ENCODE data around the gene S100A16.
"Not testable (repeated sequence)": the region's sequence is repeated elsewhere in the genome, so short reads cannot be mapped to it uniquely, and the experiment has no call there.

Gene S100A16

DNA sequence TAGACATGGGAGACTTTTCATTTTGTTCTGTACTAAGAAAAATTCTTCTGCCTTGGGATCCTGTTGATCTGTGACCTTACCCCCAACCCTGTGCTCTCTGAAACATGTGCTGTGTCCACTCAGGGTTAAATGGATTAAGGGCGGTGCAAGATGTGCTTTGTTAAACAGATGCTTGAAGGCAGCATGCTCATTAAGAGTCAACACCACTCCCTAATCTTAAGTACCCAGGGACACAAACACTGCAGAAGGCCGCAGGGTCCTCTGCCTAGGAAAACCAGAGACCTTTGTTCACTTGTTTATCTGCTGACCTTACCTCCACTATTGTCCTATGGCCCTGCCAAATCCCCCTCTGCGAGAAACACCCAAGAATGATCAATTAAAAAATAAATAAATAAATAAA lies 29.4 kb downstream of the S100A16 start:
- DNase-seq, result not testable (repeated sequence)

DNA sequence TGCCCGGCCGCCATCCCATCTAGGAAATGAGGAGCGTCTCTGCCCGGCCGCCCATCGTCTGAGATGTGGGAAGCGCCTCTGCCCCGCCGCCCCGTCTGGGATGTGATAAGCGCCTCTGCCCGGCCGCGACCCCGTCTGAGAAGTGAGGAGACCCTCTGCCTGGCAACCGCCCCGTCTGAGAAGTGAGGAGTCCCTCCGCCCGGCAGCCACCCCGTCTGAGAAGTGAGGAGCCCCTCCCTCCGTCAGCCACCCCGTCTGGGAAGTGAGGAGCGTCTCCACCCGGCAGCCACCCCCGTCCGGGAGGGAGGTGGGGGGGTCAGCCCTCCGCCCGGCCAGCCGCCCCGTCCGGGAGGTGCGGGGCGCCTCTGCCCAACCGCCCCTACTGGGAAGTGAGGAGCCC lies 30.1 kb downstream of the S100A16 start:
- not testable (repeated sequence) for DNase-seq

- DNase-seq, result no peak
These were observed 34.0 kb downstream of the S100A16 start for GRCh38 chr1:153578936-153579335.

- DNase-seq, result no peak
These were observed 34.4 kb downstream of the S100A16 start for GRCh38 chr1:153578490-153578889.

DNA sequence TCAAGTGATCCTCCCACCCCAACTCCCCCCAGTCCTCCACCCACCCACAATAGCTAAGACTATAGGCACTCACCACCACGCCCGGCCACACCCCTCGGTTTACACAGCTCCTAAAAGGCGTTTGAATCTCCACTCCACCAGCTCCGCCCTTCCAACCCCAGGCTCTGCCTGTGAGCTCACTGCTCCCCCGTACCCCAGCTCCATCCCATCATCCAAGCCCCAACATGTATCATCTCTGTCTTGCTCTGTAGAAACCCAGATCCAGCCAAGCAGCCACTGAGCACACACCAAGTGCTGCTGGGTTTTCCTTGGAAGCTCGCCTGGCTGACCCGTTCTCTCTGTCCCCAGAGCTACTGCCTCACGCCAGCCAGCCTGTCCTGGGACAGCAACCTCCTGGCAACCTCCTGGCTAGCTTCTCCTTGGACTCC lies 35.3 kb downstream of the S100A16 start:
- DNase-seq, result no peak

GRCh38 chr1:153577138-153577537 lies 35.8 kb downstream of the S100A16 start:
- DNase-seq, result no peak

DNA sequence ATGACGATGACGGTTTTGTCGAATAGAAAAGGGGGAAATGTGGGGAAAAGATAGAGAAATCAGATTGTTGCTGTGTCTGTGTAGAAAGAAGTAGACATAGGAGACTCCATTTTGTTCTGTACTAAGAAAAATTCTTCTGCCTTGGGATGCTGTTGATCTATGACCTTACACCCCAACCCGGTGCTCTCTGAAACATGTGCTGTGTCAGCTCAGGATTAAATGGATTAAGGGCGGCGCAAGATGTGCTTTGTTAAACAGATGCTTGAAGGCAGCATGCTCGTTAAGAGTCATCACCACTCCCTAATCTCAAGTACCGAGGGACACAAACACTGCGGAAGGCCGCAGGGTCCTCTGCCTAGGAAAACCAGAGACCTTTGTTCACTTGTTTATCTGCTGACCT lies 37.4 kb downstream of the S100A16 start:
- not testable (repeated sequence) for DNase-seq

- DNase-seq, result not testable (repeated sequence)
These were observed 37.9 kb downstream of the S100A16 start for GRCh38 chr1:153575081-153575491.

GRCh38 chr1:153573351-153573750 lies 39.6 kb downstream of the S100A16 start:
- DNase-seq, result no peak

- no peak for DNase-seq
These were observed 40.3 kb downstream of the S100A16 start for GRCh38 chr1:153572569-153573015.

GRCh38 chr1:153571706-153572105 lies 41.2 kb downstream of the S100A16 start:
- DNase-seq, result no peak

GRCh38 chr1:153570874-153571273 lies 42.1 kb downstream of the S100A16 start:
- DNase-seq, result no peak

DNA sequence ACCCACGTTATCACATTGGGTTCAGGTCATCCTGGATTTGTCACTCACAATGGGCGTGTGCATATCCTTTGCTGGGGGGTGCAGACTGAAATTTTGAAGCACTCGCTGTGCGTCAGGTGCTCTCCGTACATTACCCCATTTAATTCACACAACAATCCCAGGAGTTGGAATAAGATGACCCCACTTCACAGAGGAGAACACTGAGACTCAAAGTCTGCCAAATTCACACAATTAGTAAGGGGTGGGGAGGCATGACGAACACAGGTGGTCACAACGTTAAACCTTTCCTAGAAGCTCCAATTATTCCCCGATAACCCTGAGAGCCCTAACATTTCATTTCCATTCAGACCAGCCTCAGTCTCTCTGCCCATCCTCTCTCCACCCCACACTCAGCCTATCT lies 43.5 kb downstream of the S100A16 start:
- no peak for DNase-seq

GRCh38 chr1:153568367-153569099 lies 44.4 kb downstream of the S100A16 start:
- peak; percentile 23 for DNase-seq

- no peak for DNase-seq
These were observed 45.1 kb downstream of the S100A16 start for GRCh38 chr1:153567621-153568366.

- DNase-seq, result peak; percentile 37
These were observed 46.2 kb downstream of the S100A16 start for GRCh38 chr1:153566414-153567371.

DNA sequence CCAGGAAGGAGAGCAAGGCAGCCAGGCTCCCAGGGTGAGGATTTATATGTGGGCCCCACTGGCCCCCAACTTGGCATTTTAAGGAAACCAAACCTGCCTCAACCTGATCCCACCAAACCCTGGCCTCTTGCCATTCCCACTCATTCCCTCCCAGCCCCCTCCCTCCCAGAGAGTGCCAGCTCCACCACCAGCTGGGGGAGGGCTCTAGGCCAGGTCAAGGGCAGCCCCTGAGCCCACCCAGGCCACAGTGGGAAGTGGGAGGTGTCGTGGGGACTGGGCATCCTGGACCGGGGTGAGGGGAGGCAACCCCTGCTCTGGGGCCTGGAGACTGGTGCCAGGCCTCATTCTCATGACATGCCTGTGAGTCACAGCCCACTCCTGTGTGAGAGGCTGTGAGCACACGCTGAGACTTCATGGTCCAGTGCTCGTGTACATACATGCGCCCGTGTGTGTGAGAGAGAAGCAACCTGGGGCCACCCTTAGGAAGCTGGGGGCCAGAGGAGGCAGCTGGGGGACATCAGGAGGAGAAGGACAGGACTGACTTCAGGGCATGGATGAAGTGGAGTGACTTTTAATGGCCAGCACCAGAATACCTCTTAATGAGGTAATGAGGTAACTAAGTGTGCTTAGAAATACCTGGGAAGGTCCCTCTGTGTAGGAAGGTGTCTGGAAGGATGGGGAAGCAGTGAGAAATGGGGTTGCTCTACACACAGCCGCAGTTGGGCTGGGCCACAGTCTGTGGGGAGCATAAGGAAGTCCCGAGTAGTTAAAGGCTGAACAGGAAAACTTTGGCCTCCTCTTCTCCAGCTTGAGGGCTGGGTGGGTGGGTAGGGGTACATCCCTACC lies 47.2 kb downstream of the S100A16 start, which contains the start of gene S100A2:
Gene S100A2, minus strand, starts transcription at position 316 of the 846 bp plus-strand sequence. CDS start 1,967 bp downstream, outside the sequence.
- DNase-seq, result no peak

- no peak for DNase-seq
These were observed 48.9 kb downstream of the S100A16 start for GRCh38 chr1:153563991-153564390.

- DNase-seq, result no peak
These were observed 49.4 kb downstream of the S100A16 start for GRCh38 chr1:153563483-153563901.

DNA sequence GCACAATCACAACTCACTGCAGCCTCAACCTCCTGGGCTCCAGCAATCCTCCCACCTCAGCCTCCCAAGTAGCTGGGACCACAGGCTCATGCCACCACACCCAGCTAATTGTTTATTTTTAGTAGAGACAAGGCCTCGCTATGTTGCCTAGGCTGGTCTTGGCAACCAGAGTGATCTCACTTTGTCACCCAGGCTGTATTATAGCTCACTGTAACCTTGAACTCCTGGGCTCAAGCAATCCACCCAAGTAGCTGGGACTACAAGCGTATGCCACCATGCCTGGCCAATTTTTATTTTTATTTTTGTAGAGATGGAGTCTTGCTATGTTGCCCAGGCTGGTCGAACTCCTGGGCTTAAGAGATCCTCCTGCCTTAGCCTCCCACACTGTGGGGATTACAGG lies 50.9 kb downstream of the S100A16 start:
- DNase-seq, result not testable (repeated sequence)

GRCh38 chr1:153561466-153561985 lies 51.4 kb downstream of the S100A16 start:
- DNase-seq, result no peak
